ENCODE measurements around the gene MIPEP. TPM values are rescaled to one million over a fixed set of nuclear protein-coding genes. Genes with fewer than 3 reads are reported as not detected.
"Not testable (repeated sequence)": the region's sequence is repeated elsewhere in the genome, so short reads cannot be mapped to it uniquely, and the experiment has no call there.

The MIPEP gene
- total RNA-seq, 1 experiment from 2014 or later: 39.7 TPM

- no peak for DNase-seq (ENCODE audit: low read depth)
Observed at GRCh38 chr13:23749288-23749873, 139.8 kb downstream of the MIPEP start.

DNA sequence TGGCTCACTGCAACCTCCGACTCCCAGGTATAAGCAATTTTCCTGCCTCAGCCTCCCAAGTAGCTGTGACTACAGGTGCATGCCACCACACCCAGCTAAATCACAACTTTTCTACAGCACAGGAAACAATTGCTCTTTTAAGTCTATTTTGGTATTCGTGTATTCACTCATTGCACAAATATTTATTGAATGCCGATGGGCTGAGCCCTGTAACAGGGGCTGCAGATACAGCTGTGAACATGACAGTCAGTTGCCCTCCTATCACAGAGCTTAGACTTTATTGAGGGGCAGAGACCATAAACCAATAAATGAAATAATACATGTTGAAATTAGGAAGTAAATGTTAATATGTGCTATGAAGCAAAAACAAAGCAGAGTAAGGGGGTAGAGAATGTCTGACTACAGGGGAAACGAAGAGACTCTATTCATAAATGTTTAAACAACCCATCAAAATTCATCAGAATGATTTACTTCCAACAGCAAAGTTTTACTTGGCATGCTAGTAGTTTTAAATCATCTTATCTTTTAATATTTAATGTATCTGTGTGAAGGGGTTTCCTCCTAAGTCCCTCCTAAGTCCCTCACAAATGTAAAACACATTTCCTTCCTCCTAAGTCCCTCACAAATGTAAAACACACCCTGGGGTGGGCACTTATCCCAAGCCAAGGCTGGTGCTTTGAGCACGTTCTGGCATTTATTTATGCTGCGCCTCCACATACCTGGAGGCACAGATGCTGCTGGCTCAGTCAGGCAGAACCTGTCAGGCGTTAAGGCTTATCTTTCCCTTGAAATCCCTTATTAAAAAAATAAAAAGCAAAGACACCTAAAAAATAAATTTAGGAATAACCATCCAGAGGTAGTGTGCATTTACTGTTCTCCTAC, 140.8 kb downstream of the MIPEP start:
- DNase-seq (ENCODE audit: low read depth): peak; percentile 48

GRCh38 chr13:23746141-23746540, 143.1 kb downstream of the MIPEP start:
- not testable (repeated sequence) for DNase-seq (ENCODE audit: low read depth)

DNA sequence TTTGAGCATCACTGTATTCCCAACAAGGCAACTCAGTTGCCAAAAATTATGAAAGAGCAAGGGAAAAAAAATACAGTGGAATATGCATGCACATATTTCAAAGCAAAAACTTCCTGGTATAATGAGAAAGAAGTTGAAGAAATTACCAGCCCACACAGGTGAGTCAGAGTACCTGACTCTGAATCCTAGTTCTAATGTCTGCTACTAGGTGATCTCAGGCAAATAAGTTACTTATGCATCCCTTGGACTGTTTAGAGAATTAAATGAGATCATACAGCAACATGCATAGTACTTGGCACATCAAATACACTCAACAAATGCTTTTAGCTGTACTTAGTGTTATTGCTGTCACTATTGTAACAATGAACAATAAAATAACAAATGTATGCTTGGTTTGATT, 144.9 kb downstream of the MIPEP start:
- DNase-seq (ENCODE audit: low read depth): no peak

GRCh38 chr13:23743278-23744076, 145.7 kb downstream of the MIPEP start:
- no peak for DNase-seq (ENCODE audit: low read depth)

DNA sequence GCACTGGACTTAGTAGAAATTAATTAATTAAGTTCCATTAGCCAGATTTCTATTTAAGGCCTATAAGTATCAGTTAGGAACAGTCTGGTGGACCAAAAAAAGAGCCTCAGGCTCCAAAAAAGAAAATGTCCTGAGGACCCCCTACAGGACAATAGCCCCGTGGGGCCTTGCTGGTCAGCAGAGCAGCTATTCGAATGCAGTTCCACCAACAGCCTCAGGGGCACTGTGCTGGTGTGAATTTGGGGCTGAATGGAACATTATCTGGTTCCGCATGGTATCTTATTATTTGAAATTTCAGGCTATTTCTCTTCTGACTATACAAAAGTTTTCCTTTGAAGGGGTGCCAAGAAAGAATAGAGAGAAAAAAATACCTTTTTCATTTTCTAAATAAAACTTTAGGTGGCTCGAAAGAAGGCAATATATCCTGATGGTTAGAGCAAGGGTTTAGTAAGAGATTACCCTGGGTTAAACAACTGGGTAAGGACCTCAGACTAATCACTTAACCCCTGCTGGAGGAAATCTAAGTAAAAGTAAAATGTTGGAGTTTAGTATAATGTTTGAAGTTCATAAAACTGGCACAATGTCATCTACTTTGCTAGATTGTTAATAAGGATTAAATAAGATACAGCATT, 147.2 kb downstream of the MIPEP start:
- peak; percentile 19 for DNase-seq (ENCODE audit: low read depth)

- no peak for DNase-seq (ENCODE audit: low read depth)
Observed at GRCh38 chr13:23740002-23740401, 149.2 kb downstream of the MIPEP start.

GRCh38 chr13:23739596-23739995, 149.6 kb downstream of the MIPEP start:
- DNase-seq (ENCODE audit: low read depth): no peak

GRCh38 chr13:23736541-23736940, 152.7 kb downstream of the MIPEP start:
- DNase-seq (ENCODE audit: low read depth): no peak

DNA sequence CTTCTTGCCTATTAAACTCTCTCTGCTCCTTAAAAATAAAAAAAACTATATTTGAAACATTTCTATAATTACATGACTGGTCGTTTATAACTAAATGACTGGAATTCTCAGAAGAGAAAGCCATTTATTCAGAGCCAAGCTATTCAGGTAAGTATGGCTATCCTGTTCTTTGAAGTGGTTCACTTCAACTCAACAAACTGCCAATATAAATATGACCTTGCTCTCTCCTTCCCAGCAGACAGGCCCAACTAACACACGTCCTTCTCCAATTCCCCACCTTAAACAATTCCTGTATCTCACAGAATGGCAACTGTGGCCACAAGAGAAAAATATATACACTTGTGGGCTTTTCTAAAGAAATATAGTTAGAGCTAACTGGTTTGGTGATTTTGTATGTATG, 153.9 kb downstream of the MIPEP start:
- DNase-seq (ENCODE audit: low read depth): no peak

- DNase-seq (ENCODE audit: low read depth): peak; percentile 48
Observed at GRCh38 chr13:23731709-23732108, 157.5 kb downstream of the MIPEP start.

GRCh38 chr13:23730251-23730650, 158.9 kb downstream of the MIPEP start:
- no peak for DNase-seq (ENCODE audit: low read depth)

- DNase-seq (ENCODE audit: low read depth): no peak
Observed at GRCh38 chr13:23729531-23729930, 159.7 kb downstream of the MIPEP start.

DNA sequence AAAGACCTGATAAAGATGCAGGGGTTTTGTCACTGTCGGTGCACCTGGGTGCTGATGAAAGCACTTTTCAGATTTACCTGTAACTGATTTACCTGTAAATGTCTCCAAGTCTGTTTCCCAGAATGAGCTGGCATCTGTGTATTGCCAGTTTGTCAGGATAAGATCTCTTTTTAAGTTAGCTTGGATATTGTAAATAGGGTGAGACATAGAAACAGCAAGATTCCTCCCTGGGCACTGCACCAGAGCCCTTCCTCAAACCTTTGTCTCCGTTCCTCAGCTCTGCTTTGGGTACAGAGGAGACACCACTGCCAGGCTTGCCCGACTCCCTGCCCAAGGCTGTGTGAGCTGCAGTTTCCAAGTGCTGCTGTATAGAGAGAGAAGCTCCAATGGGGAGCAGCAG, 160.4 kb downstream of the MIPEP start:
- no peak for DNase-seq (ENCODE audit: low read depth)

DNA sequence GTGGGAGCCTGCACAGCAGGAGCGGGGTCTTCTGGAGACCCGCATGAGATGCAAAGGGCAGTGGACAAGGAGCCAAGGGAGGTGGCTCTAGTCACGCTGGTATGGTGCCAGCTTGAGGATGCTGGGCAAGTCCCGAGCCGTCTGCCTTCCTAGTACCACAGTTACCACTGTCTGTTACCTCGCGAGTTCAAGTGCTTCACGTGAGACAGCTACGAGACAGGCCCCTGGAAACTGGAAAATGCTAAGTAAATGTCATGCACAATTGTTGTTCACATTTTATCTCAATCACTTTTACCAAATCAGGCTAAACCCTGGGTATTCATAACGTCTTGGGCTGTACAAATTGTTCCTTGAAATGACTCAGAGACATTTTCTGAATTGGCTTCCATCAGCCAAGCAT, 163.3 kb downstream of the MIPEP start:
- peak; percentile 68 for DNase-seq (ENCODE audit: low read depth)

DNA sequence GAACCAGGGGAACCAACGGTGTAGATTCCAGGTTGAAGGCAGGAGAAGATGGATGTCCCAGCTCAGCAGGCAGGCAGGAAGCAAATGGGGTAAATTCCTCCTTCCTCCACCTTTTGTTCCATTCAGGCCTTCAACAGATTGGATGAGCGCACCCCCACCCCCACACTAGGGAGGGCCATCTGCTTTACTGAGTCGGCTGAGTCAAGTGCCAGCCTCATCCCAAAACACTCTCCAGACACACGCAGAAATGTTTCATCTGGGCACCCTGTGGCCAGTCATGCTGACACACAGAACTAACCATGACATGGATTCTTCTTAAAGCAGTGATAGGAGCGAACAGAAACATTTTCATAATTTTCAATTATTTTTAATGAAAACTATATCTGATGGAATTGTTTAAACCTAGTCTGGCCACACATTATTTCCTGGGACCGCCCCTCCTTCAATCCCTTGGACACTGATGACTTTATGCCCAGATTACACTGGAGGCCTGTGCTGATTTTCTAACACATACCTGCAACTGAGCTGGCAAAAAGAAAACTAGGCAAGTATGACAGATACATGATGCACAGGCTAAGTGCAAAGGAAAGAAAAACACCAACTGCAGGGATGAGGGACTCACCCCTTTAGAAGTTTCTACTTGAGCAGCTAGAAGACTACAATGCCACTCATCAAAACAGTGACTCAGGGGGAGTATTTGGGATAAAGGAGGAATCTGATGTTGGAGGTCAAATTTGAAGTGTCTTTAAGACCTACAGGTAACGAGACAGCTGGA, 164.8 kb downstream of the MIPEP start:
- peak; percentile 92 for DNase-seq (ENCODE audit: low read depth)

DNA sequence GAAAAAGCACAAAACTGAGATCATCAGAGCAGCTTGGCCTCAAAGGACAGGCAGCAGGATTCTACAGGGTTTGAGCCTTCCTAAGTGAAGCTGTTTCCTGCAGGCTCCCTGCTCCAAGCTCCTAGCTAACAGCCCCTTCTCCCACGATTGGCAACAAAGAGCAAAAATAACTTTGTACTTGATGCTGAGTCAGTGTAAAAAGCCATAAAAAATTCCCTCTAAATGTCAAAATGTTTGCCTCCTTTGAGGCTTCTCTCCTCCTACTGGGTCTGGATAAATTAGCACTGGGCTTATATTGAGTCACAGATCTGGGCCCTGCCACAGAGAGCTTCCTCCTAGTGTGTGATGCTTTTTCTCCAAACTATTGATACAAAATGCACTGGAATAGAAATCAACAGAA, 165.7 kb downstream of the MIPEP start:
- DNase-seq (ENCODE audit: low read depth): peak; percentile 84

- DNase-seq (ENCODE audit: low read depth): no peak
Observed at GRCh38 chr13:23722726-23723453, 166.3 kb downstream of the MIPEP start.

GRCh38 chr13:23718996-23719395, 170.2 kb downstream of the MIPEP start:
- no peak for DNase-seq (ENCODE audit: low read depth)

- no peak for DNase-seq (ENCODE audit: low read depth)
Observed at GRCh38 chr13:23716401-23716800, 172.8 kb downstream of the MIPEP start.
